ENCODE data around the gene SLC25A44.

Gene SLC25A44

GRCh38 chr1:156194300-156194652 is 372 bp downstream of the SLC25A44 start:
- no peak for DNase-seq (ENCODE audit: low read depth)
- H3K4me3 ChIP-seq (ENCODE audit: low read length) = peak overlapping the region; percentile 96
- TF ChIP-seq, protein P1, sequence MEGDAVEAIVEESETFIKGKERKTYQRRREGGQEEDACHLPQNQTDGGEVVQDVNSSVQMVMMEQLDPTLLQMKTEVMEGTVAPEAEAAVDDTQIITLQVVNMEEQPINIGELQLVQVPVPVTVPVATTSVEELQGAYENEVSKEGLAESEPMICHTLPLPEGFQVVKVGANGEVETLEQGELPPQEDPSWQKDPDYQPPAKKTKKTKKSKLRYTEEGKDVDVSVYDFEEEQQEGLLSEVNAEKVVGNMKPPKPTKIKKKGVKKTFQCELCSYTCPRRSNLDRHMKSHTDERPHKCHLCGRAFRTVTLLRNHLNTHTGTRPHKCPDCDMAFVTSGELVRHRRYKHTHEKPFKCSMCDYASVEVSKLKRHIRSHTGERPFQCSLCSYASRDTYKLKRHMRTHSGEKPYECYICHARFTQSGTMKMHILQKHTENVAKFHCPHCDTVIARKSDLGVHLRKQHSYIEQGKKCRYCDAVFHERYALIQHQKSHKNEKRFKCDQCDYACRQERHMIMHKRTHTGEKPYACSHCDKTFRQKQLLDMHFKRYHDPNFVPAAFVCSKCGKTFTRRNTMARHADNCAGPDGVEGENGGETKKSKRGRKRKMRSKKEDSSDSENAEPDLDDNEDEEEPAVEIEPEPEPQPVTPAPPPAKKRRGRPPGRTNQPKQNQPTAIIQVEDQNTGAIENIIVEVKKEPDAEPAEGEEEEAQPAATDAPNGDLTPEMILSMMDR (conservative IDR thresholded peaks at IDR 0.05; ENCODE audit: low read depth, low read length) = no peak

GRCh38 chr1:156195853-156196252 is 1.9 kb downstream of the SLC25A44 start:
- no peak overlapping the region for H3K4me3 ChIP-seq (ENCODE audit: low read length)
- DNase-seq (ENCODE audit: low read depth) = no peak
- TF ChIP-seq, protein P1 (conservative IDR thresholded peaks at IDR 0.05; ENCODE audit: low read depth, low read length) = no peak

DNA sequence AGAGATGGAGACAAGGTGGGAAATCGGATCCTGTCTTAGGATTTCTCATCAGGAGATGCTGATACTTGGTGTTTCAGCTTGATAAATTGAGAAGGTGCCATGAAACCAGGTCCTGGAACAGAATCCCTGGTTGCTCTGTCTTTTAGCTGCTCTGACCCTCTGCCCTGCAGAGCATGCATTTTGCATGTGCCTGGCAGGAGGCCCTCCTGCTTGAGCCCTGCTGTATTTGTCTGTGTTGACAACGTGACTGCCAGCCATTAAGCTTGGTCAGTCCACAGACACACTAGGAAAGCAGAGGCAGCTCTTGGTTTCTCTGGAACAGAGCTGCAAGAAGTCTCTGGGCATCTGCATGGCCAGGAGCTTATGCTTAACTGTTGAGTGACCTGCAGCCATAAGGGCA is 2.5 kb downstream of the SLC25A44 start:
- TF ChIP-seq, protein P1 (conservative IDR thresholded peaks at IDR 0.05; ENCODE audit: low read depth, low read length) = no peak

GRCh38 chr1:156198831-156199349 is 5.0 kb downstream of the SLC25A44 start:
- TF ChIP-seq, protein P1 (conservative IDR thresholded peaks at IDR 0.05; ENCODE audit: low read depth, low read length) = no peak
- DNase-seq (ENCODE audit: low read depth) = no peak
- H3K4me3 ChIP-seq (ENCODE audit: low read length) = no peak overlapping the region

More for the DNA sequence above, 2.5 kb downstream of the SLC25A44 start:
- no peak for DNase-seq (ENCODE audit: low read depth)
- H3K4me3 ChIP-seq (ENCODE audit: low read length) = no peak overlapping the region

DNA sequence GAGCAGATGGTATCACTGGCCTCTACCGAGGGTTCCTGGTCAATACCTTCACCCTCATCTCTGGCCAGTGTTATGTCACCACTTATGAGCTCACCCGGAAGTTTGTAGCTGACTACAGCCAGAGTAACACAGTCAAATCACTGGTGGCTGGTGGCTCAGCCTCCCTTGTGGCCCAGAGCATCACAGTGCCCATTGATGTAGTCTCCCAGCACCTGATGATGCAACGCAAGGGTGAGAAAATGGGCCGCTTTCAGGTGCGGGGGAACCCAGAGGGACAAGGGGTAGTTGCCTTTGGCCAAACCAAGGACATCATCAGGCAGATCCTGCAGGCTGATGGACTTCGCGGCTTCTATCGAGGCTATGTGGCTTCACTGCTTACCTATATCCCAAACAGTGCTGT is 6.1 kb downstream of the SLC25A44 start:
- TF ChIP-seq, protein P1 (conservative IDR thresholded peaks at IDR 0.05; ENCODE audit: low read depth, low read length) = no peak
- no peak for DNase-seq (ENCODE audit: low read depth)
- H3K4me3 ChIP-seq (ENCODE audit: low read length) = no peak overlapping the region

GRCh38 chr1:156203331-156203730 is 9.4 kb downstream of the SLC25A44 start:
- peak; percentile 23 for DNase-seq (ENCODE audit: low read depth)
- no peak overlapping the region for H3K4me3 ChIP-seq (ENCODE audit: low read length)
- TF ChIP-seq, protein P1 (conservative IDR thresholded peaks at IDR 0.05; ENCODE audit: low read depth, low read length) = no peak

GRCh38 chr1:156204686-156205085 is 10.8 kb downstream of the SLC25A44 start:
- no peak for DNase-seq (ENCODE audit: low read depth)
- no peak overlapping the region for H3K4me3 ChIP-seq (ENCODE audit: low read length)
- TF ChIP-seq, protein P1 (conservative IDR thresholded peaks at IDR 0.05; ENCODE audit: low read depth, low read length) = no peak

Data from retinal pigment epithelial cell (primary cell).